ENCODE data around the gene CNPY1. TPM values are rescaled to one million over a fixed set of nuclear protein-coding genes. Genes with fewer than 3 reads are reported as not detected.

CNPY1 gene
- total and polyA plus RNA-seq, 2 of the 8 experiments (the other 6 are each of a cell fraction or from before 2014, with no cell fraction given), result not detected

DNA sequence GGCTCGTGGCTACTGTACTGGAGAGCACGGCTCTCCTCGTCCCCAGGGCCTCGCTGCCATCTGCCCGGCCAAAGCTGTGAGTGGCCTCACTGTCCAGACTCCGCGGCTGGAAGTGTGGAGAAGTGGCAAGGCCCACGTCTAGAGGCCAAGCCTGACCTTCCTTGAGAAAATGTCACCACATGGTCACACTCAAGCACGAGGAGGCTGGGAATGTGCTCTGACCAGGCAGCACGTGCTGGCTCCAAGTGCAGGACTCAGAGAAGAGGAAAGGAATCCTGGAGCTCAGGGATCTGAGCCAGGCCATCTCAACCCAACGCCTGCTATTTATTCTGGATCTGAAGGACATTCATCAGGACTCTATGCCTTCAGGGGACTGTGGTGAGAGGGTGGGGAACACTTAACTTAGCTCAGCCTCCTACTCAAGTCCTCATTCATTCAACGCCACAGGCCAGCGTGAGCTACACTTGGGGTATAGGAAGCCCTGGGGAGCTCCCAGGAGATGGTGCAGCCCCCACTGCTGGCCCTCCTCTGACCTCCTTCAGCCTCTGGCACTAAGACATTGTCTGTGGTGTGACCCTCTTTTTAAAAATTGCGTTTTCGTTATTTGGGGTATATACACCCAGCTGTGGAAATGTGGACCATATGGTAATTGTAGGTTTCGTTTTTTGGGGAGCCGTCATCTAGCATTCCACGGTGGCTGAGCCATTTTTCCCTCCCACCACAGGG is 59.4 kb downstream of the CNPY1 start (continued):
- TF ChIP-seq, protein P1, sequence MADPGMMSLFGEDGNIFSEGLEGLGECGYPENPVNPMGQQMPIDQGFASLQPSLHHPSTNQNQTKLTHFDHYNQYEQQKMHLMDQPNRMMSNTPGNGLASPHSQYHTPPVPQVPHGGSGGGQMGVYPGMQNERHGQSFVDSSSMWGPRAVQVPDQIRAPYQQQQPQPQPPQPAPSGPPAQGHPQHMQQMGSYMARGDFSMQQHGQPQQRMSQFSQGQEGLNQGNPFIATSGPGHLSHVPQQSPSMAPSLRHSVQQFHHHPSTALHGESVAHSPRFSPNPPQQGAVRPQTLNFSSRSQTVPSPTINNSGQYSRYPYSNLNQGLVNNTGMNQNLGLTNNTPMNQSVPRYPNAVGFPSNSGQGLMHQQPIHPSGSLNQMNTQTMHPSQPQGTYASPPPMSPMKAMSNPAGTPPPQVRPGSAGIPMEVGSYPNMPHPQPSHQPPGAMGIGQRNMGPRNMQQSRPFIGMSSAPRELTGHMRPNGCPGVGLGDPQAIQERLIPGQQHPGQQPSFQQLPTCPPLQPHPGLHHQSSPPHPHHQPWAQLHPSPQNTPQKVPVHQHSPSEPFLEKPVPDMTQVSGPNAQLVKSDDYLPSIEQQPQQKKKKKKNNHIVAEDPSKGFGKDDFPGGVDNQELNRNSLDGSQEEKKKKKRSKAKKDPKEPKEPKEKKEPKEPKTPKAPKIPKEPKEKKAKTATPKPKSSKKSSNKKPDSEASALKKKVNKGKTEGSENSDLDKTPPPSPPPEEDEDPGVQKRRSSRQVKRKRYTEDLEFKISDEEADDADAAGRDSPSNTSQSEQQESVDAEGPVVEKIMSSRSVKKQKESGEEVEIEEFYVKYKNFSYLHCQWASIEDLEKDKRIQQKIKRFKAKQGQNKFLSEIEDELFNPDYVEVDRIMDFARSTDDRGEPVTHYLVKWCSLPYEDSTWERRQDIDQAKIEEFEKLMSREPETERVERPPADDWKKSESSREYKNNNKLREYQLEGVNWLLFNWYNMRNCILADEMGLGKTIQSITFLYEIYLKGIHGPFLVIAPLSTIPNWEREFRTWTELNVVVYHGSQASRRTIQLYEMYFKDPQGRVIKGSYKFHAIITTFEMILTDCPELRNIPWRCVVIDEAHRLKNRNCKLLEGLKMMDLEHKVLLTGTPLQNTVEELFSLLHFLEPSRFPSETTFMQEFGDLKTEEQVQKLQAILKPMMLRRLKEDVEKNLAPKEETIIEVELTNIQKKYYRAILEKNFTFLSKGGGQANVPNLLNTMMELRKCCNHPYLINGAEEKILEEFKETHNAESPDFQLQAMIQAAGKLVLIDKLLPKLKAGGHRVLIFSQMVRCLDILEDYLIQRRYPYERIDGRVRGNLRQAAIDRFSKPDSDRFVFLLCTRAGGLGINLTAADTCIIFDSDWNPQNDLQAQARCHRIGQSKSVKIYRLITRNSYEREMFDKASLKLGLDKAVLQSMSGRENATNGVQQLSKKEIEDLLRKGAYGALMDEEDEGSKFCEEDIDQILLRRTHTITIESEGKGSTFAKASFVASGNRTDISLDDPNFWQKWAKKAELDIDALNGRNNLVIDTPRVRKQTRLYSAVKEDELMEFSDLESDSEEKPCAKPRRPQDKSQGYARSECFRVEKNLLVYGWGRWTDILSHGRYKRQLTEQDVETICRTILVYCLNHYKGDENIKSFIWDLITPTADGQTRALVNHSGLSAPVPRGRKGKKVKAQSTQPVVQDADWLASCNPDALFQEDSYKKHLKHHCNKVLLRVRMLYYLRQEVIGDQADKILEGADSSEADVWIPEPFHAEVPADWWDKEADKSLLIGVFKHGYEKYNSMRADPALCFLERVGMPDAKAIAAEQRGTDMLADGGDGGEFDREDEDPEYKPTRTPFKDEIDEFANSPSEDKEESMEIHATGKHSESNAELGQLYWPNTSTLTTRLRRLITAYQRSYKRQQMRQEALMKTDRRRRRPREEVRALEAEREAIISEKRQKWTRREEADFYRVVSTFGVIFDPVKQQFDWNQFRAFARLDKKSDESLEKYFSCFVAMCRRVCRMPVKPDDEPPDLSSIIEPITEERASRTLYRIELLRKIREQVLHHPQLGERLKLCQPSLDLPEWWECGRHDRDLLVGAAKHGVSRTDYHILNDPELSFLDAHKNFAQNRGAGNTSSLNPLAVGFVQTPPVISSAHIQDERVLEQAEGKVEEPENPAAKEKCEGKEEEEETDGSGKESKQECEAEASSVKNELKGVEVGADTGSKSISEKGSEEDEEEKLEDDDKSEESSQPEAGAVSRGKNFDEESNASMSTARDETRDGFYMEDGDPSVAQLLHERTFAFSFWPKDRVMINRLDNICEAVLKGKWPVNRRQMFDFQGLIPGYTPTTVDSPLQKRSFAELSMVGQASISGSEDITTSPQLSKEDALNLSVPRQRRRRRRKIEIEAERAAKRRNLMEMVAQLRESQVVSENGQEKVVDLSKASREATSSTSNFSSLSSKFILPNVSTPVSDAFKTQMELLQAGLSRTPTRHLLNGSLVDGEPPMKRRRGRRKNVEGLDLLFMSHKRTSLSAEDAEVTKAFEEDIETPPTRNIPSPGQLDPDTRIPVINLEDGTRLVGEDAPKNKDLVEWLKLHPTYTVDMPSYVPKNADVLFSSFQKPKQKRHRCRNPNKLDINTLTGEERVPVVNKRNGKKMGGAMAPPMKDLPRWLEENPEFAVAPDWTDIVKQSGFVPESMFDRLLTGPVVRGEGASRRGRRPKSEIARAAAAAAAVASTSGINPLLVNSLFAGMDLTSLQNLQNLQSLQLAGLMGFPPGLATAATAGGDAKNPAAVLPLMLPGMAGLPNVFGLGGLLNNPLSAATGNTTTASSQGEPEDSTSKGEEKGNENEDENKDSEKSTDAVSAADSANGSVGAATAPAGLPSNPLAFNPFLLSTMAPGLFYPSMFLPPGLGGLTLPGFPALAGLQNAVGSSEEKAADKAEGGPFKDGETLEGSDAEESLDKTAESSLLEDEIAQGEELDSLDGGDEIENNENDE (IDR thresholded peaks at IDR 0.05; ENCODE audit: insufficient replicate concordance, low read length), result no peak
- TF ChIP-seq MAFK (IDR thresholded peaks at IDR 0.05; ENCODE audit: low read depth, low read length), result no peak

All from H1 (cell line).